NOMO-1 (cell line): Measurements from ENCODE around the gene SEL1L2.
A peak's percentile ranks its signal among the peaks of the same experiment; 100 is the strongest.

Experiments
- DNase-seq, 2 experiments: peaks; one replicate each; lab custom pipeline; 2025; ENCODE audit not compliant: unreplicated experiment in 2 of 2; lab: John Stamatoyannopoulos, UW

The SEL1L2 gene

GRCh38 chr20:13870170-13870748 is 120.2 kb downstream of the SEL1L2 start:
- peak; percentile 62 to 85 for DNase-seq

- DNase-seq, result peak; percentile 95 to 97
Observed at GRCh38 chr20:13868331-13868730, 122.1 kb downstream of the SEL1L2 start.

- DNase-seq, result peak; percentile 80 to 87
Observed at GRCh38 chr20:13865791-13866351, 124.5 kb downstream of the SEL1L2 start.

GRCh38 chr20:13865156-13865555 is 125.3 kb downstream of the SEL1L2 start:
- DNase-seq, result no peak

- DNase-seq, result no peak
Observed at GRCh38 chr20:13863244-13863643, 127.2 kb downstream of the SEL1L2 start.

GRCh38 chr20:13862245-13862644 is 128.2 kb downstream of the SEL1L2 start:
- peak; percentile 29 to 39 for DNase-seq

GRCh38 chr20:13858871-13859270 is 131.5 kb downstream of the SEL1L2 start:
- no peak for DNase-seq

- peak in 1 of 2 experiments; percentile 14 for DNase-seq
Observed at GRCh38 chr20:13858439-13858838, 132.0 kb downstream of the SEL1L2 start.

- no peak for DNase-seq
Observed at GRCh38 chr20:13857961-13858360, 132.5 kb downstream of the SEL1L2 start.

GRCh38 chr20:13857304-13857703 is 133.1 kb downstream of the SEL1L2 start:
- DNase-seq, result no peak

GRCh38 chr20:13856354-13856753 is 134.1 kb downstream of the SEL1L2 start:
- no peak for DNase-seq

- peak; percentile 9 to 51 for DNase-seq
Observed at GRCh38 chr20:13855613-13856012, 134.8 kb downstream of the SEL1L2 start.

GRCh38 chr20:13852306-13852705 is 138.1 kb downstream of the SEL1L2 start:
- no peak for DNase-seq

GRCh38 chr20:13851279-13851678 is 139.1 kb downstream of the SEL1L2 start:
- no peak for DNase-seq

GRCh38 chr20:13844296-13844695 is 146.1 kb downstream of the SEL1L2 start:
- no peak for DNase-seq

GRCh38 chr20:13841206-13841605 is 149.2 kb downstream of the SEL1L2 start:
- DNase-seq, result no peak

GRCh38 chr20:13840093-13840465 is 150.3 kb downstream of the SEL1L2 start:
- DNase-seq, result no peak

- DNase-seq, result peak in 1 of 2 experiments; percentile 1
Observed at GRCh38 chr20:13839421-13840092, 150.9 kb downstream of the SEL1L2 start.

- DNase-seq, result no peak
Observed at GRCh38 chr20:13838664-13839063, 151.8 kb downstream of the SEL1L2 start.

- DNase-seq, result no peak
Observed at GRCh38 chr20:13831476-13831875, 158.9 kb downstream of the SEL1L2 start.

GRCh38 chr20:13825465-13825864 is 164.9 kb downstream of the SEL1L2 start:
- DNase-seq, result no peak

GRCh38 chr20:13824459-13824858 is 166.0 kb downstream of the SEL1L2 start:
- DNase-seq, result no peak
